ENCODE results near the gene ZBTB26. TPM values are rescaled to one million over a fixed set of nuclear protein-coding genes. Genes with fewer than 3 reads are reported as not detected.

Gene ZBTB26, protein sequence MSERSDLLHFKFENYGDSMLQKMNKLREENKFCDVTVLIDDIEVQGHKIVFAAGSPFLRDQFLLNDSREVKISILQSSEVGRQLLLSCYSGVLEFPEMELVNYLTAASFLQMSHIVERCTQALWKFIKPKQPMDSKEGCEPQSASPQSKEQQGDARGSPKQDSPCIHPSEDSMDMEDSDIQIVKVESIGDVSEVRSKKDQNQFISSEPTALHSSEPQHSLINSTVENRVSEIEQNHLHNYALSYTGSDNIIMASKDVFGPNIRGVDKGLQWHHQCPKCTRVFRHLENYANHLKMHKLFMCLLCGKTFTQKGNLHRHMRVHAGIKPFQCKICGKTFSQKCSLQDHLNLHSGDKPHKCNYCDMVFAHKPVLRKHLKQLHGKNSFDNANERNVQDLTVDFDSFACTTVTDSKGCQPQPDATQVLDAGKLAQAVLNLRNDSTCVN
- 2.1 TPM in 2 replicates for total RNA-seq (2014; rRNA removed; shearing (Covaris generic))

DNA sequence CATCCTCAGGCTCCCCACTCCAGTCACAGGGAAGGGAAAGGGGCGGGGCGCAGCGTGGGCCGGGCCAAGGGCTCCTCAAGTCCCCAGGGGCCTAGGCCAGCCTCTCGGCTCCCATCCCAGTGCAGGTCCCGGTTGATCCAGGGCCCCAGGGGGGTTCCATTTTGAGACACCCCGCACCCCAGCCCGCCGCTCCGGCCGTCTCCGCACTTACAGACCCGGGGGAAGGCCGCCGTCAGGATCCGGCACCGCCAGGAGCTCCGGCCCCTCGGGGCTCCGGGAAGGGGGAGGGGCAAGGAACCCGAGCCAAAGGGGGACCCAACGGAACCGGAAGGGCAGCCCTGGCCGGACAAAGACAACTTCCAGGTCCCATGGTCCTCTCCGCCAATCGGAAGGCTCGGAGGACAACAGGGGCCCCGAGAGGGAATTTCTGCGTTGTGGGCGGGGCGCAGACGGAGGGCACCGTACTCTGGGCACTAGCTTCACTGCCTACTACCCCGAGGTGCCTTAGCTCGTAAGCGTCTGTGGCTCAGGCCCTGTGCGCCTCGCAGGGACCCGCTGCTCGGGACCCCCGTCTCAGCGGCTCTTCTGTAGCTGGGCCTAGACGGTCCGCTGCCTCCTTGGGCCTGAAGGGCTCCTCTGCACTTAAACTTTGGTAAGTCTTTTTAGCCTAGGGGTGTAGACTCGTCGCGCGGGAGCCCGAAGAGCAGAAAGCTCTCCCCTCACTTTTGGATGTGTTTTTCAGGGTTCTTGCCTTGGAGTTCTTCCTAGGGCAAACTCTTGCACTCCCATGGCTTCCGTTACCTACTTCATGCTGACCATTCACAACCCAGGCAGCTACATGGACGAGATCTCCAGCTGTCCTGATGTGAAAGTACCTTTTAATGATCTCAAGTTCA is at the start of gene ZBTB26:
TSS of gene ZBTB26 (minus strand) at position 287 of the 896 bp plus-strand sequence. CDS start 11,578 bp downstream, outside the sequence.
- DNase-seq (ENCODE audit: low spot score): peak; percentile 95
- in situ Hi-C loops (cut with HindIII; ENCODE audit: low sequenced_read_pairs): no loop called here

DNA sequence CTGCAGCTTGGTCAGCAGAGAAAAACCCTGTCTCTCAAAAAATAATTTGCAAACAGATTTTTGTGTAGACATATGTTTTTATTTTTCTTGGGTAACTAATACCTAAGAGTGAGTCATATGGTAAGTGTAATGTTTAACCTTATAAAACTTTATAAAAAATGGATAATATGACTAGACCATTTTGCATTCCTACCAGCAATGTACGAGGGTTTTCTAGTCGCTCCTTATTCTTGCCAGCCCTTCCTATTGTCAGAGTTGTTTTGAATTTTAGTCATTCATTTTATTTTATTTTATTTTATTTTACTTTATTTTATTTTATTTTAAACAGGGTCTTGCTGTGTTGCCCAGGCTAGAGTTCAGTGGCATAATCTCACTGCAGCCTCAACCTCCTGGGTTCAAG is 47.3 kb upstream of the ZBTB26 start:
- DNase-seq (ENCODE audit: low spot score): no peak
- in situ Hi-C loops (cut with HindIII; ENCODE audit: low sequenced_read_pairs): no loop called here

DNA sequence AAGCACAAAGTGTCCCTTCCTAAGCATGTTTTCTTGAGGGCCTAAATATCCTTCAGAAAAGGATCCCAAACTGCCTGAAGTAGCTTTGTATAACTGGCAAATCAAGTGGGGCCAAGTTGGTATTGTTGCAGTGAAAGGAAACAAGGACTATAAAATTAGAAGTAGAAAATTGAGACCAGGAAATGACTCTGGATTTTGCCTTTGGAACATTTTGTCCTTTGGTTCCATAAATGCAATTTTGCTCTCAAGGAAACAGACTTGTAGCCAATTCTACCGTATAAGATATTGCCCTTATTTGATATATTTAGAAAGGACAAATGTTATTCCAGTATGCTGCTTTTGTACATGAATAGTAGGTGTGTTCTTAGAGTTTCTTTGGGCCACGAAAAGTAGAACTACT is 43.9 kb upstream of the ZBTB26 start:
- in situ Hi-C loops (cut with HindIII; ENCODE audit: low sequenced_read_pairs): no loop called here
- DNase-seq (ENCODE audit: low spot score): no peak

DNA sequence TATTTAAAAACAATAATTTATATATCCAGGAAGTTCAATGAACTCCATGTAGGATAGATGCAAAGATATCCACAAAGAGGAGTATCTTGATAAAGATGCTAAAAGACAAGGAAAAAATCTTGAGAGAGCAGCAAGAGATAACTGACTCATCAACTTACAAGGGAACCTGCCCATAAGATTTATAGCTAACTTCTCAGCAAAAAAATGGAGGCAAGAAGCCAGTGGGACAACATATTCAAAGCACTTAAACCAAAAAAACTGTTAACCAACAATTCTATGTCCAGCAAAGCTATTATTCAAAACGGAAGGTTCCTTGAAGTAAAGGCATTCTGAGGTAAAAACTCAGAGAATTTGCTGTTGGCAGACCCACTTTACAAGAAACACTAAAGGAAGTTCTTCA is 29.8 kb upstream of the ZBTB26 start:
- in situ Hi-C loops (cut with HindIII; ENCODE audit: low sequenced_read_pairs): no loop called here
- DNase-seq (ENCODE audit: low spot score): no peak

DNA sequence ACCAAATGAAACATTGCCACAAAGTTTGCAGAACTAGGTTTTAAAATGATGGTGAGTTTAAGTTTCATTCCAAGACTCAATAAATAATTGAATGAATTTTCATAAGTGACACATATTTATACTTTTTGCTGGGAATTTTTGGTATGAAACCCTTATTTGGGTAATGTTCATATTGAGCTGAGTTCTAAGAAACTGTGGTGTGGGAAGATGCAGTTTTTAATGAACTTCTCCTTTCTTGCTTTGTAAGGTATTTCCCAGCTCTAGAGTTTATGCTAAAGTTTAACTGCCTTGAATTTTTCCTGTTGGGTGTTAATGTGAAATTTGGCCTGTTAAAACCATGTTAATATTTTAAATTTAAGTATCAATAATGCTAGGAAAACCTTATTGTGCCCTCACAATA is 24.6 kb upstream of the ZBTB26 start:
- in situ Hi-C loops (cut with HindIII; ENCODE audit: low sequenced_read_pairs): no loop called here
- DNase-seq (ENCODE audit: low spot score): no peak

DNA sequence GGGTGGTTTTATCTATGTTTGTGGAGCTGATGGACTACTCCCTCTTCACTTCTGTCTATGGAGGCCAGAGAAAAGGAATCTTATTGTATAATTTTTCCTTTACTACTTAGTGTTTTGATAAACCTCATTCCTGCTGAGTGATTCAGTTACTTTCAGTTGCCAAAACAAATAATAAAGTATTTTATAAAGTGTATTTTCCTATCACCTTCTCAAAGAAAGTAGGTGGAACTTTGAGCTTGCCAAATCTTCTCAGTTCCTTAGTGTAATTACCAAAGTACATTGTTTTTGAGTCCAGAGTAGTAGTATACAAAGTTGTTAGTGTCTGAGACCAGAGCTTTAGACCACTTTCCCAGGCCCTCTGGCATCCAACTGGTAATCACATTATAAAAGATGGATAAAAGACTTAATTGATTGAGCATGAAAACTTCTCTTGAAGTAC is 23.0 kb upstream of the ZBTB26 start:
- in situ Hi-C loops (cut with HindIII; ENCODE audit: low sequenced_read_pairs): no loop called here
- no peak for DNase-seq (ENCODE audit: low spot score)

DNA sequence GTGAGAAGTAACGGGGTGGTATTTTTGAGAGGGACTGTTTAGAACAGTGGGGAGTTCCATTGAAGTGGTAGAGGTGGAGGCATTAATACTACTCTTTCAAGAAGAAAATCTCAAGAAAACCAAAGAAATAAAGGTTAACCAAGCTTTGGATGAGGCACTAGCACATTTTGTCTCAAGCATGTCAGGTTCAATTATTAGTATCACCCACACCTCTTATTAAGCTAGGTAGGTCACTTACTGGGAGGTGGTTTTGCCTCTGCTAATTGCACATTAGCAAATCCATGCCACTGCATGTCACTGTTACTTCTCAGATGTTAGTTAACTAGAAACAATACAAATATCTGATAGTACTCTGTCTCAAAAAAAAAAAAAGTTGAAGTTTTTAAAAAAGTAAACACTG is 19.7 kb upstream of the ZBTB26 start:
- no peak for DNase-seq (ENCODE audit: low spot score)
- in situ Hi-C loops (cut with HindIII; ENCODE audit: low sequenced_read_pairs): no loop called here

DNA sequence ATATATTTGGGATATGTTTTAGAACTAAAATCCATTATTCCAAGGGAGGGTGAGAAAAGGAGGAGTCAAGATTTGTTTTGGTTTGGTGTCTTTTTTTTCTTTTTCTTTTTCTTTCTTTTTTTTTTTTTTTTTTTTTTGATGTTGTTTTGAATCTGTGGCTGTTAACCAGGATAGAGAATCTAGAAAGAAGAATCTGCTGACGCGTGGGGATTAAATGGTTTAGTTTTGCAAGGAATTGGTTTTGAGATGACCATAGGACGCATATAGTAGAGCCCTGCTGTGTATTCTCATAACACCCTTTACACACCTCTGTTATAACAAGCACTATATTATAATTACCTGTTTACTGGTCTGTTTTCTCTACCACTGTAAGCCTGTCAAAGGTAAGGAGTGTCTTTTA is 19.0 kb upstream of the ZBTB26 start:
- no peak for DNase-seq (ENCODE audit: low spot score)
- in situ Hi-C loops (cut with HindIII; ENCODE audit: low sequenced_read_pairs): no loop called here

DNA sequence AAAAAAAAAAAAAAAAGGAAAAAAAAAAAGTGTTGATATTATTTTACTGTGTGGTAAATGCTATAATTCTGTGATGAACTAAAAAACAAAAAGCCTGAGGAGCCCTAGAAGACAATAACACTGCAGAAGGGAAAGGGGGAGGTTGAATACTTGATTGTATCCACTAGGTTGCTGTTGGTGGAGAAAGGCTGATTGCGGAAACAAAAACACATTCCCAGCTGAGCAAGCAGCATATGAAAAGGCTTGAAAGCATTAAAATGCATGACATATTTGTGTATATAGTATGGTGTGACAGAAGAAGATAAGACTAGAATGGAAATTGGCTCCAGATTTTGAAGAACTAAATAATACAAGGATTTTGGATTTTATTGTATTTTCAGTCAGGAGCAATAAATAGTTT is 18.4 kb upstream of the ZBTB26 start:
- in situ Hi-C loops (cut with HindIII; ENCODE audit: low sequenced_read_pairs): no loop called here
- no peak for DNase-seq (ENCODE audit: low spot score)

DNA sequence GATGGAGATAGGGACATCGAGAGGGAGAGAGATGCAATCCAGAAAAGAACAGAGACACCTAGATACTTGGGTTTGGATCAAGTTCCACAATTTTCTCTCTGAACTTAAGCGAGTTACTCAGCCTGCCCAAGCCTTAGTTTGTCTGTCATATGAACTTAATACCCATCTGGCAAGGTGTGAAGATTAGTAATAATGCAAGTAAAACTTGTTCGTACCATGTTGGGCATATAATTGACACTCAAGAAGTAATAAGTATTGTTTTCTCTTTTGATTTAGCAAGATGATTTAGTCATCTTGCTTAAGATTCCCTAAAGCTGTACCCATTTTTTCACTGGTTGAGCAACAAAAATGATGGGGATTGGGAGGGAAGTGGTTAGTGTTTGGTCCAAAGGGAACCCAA is 17.0 kb upstream of the ZBTB26 start:
- in situ Hi-C loops (cut with HindIII; ENCODE audit: low sequenced_read_pairs): no loop called here
- DNase-seq (ENCODE audit: low spot score): no peak

DNA sequence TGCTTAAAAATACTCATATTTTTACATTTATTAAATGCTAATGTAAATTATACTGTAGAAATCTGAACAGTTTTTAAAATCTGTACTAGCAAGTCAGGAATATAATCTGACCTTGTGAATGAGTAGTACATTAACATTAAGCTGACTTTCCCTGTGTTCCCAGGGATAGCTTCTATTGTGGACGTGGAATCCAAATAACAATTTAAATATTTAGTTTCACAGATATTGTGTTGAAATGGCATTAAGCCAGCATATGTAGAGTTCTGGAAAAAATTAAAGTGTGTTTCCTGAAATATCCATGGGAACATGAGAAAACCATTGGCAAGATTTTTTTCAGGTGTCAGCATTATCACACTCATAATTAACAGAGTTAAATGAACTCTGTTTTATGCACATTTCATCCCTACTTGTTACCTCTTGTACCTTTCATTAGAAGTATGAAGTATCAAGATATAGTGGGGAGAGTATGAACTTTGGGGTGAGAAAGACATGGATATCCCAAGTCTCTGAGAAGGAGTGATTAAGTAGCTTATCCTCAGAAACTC is 15.2 kb upstream of the ZBTB26 start:
- in situ Hi-C loops (cut with HindIII; ENCODE audit: low sequenced_read_pairs): no loop called here
- no peak for DNase-seq (ENCODE audit: low spot score)

DNA sequence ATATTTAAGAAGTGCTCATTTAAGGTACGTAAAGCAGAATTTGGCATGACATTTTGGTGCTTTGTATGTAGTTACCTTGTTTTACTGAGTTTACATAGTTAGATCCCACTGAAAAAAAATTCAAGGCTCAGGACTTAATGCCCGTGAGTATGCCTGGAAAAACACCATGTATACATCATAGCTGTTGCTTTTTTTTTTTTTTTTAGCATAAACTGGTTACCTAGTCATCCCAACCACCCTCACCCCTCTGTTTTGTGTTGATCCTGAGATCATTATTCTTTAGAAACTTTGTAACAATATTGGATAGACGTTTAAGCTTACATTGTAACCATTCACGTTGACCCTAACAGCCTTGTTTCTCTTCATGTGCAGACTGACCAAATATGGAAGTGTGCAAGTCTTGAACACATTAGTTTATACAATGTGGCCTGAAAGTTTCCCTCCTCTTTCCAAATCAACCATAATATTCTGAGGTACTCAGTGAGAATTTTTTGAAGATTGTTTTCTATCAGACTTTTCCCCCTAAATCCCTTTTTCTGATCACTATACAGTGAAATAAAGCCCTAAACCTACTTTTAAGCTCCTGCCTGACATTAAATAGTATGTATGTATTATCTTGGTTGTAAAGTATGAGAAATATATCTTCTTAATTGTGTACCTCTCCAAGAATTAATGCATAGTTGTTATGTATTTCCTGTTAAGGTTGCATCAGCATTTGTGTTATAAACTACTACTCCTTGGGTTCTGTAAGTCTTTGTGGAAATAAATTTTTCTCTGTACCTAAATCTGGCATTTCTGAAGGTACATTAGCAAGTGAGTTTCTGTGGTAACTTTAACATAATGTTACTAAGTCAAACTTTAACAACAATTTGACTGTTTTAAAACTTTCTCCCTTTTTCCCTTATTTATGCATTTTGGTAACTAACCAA is 13.9 kb upstream of the ZBTB26 start:
- DNase-seq (ENCODE audit: low spot score): no peak
- in situ Hi-C loops (cut with HindIII; ENCODE audit: low sequenced_read_pairs): no loop called here

DNA sequence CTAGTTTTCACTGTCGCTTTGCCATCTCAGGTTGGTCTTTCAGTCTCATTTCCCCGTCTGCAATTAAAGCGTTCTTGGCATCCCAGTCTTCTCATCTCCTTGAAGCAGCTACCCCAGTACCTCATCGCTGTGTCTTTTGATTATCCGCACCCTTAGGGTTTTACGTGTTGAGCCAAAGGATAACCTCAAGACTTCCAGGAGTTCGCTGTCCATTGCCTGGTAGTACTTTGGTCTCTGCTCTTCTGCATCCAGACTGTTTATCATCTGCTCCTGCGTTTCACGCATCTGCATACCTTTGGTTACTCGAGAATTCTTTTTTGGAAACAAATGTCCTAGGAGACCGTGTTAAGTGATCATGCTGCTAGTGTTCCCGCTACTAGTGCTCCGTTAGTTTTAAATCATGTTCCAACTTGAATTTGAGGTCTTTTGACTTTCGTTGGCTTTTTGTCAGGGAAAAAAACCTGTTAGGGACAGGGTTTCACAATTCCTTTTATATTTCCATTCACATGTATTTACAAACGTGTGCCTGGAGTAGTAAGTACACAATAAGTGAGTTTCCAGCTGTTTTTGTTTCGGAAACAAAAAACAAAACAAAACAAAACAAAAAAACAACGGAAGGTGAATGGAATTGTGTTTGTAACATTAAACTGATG is 10.4 kb upstream of the ZBTB26 start:
- DNase-seq (ENCODE audit: low spot score): no peak
- in situ Hi-C loops (cut with HindIII; ENCODE audit: low sequenced_read_pairs): no loop called here

DNA sequence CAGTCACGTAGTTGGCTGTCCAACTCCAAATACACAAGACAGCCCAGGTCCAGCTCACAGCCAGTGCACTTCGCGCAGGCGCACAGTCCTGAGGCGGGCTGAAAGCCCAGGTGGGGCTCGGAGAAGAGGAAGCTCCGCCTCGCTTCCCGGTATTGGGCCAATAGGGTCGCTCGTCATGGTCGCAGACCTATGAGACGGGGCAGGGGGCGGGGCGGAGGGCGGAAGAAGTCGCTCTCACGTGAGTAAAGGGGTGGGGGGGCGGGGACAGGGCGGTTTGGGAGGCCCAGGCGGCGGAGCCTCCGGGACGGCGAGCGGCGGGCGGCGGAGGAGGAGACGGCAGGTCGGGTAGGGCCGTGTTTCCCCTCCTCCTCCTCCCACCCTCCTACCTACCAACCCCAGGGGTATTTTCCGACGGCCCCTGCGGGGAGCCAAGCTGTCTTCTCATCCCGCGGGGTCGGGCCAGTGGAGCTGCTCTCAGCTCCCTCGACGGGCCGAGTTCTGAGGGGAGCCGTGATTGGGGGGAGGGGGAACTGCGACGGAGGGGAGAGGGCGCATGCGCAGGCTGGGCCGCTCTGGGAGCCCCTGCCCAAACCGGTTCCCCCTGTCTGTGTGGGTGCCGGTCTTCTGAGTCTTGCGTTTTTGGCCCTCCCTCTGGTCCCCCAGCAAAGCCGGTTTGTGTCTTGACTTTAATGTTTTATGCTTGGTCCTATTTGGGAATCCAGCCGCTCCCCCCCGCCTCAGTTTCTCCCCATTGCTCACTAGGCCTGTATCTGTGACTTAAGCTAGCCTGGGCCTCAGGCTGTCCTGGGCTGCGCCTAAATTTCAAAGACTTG is 9.7 kb upstream of the ZBTB26 start, which contains the start of gene RABGAP1:
TSS of gene RABGAP1 (plus strand) at position 272 of the 833 bp plus-strand sequence. CDS start 16,040 bp downstream, outside the sequence.
- DNase-seq (ENCODE audit: low spot score): peak; percentile 99
- in situ Hi-C loops (cut with HindIII; ENCODE audit: low sequenced_read_pairs): no loop called here

DNA sequence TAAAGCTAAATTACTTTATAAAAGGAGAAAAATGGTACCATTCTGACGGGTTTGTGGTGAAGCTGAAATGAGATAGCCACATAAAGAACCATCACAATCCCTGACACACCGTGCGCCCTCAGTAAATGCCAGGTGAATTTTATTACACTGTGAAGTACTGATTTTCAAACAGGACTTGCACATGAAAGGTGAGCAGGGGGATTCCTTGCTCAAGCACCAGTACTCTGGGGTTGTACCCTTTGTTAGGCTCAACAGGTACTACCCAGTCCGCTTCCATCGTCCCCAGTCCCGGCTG is 9.1 kb upstream of the ZBTB26 start:
- in situ Hi-C loops (cut with HindIII; ENCODE audit: low sequenced_read_pairs): no loop called here
- DNase-seq (ENCODE audit: low spot score): no peak

DNA sequence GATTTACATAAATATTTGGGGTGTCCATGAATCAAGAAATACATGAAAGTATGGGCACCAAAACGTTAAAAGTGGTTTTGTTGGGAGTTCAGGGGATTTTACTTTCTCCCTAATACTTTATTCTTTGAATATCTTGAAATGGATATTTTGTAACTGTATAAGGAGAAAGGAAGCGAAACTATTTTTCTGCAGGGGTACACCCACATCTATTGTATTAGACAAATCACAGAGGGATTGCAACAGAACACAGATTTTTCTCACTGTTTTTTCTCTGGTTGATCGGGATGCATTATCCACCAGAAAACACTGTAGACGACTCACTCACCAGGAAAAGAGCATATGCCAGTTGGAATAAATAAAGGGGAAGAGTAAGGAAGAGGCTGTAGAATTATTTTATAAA is 8.3 kb upstream of the ZBTB26 start:
- in situ Hi-C loops (cut with HindIII; ENCODE audit: low sequenced_read_pairs): no loop called here
- DNase-seq (ENCODE audit: low spot score): no peak

DNA sequence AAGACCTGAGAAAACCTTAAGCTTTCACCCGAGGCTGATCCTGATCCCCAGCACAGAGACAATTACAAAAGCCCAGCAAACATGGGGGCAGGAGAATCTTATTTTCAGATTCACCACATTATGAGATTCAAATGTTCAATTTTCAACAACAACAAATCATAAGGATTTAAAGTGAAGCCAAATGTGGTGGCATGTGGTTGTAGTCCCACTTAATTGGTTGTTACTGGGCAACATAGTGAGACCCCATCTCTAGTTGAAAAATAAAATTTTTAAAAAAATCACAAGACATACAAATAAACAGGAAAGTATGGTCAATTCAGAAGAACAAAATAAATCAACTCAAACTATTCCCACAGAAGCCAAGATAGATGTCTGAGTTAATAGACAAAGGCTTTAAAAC is 5.6 kb upstream of the ZBTB26 start:
- in situ Hi-C loops (cut with HindIII; ENCODE audit: low sequenced_read_pairs): no loop called here
- DNase-seq (ENCODE audit: low spot score): no peak

DNA sequence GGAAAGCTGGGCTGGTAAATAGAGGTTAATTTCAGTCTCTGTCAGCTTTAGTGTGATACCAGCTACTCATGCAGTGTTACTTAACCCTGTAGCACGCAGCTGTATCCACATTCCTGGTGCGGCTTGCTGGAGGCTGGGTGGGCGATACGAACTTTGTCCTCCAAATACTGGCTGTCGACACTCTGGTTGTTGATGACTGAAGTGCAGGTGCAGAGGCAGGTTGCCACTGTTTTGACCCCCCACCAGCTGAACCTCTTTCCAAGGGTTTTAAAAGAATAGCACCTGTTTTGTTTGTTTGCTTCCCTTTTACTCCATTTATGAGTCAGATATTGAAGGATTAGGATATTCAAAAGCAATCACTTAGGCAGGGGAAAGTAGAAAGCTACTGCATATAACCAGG is 5.2 kb upstream of the ZBTB26 start:
- DNase-seq (ENCODE audit: low spot score): no peak
- in situ Hi-C loops (cut with HindIII; ENCODE audit: low sequenced_read_pairs): no loop called here
